HCT116 (cell line): Measurements from ENCODE around the gene YIPF1.
A peak's percentile ranks its signal among the peaks of the same experiment; 100 is the strongest.

ENCODE experiments used
- ELF1 ChIP-seq: IDR thresholded peaks from 2 replicates; pipeline ENCODE4 v1.6.1; 2012; ENCODE audit warnings: low read depth, borderline replicate concordance
- EZH2 ChIP-seq: fragments of 200-600 bp; sonication (generic); IDR thresholded peaks from 2 replicates; pipeline ENCODE4 v1.6.1; 2017; ENCODE audit warnings: antibody characterized with exemption, mixed run types
- EZH2phosphoT487 ChIP-seq: fragments of 200-600 bp; IDR thresholded peaks from 2 replicates; pipeline ENCODE4 v1.6.1; 2018; ENCODE audit warnings: antibody characterized with exemption, borderline replicate concordance
- MAX ChIP-seq: IDR thresholded peaks from 2 replicates; pipeline ENCODE4 v1.6.1; 2012
- POLR2A ChIP-seq: IDR thresholded peaks from 2 replicates; pipeline ENCODE4 v1.7.0; 2011; ENCODE audit warnings: borderline replicate concordance; ENCODE audit not compliant: insufficient read depth, insufficient read length; ENCODE audit errors: extremely low read depth
- POLR2AphosphoS5 ChIP-seq: IDR thresholded peaks from 2 replicates; pipeline ENCODE4 v1.6.1; 2011; ENCODE audit warnings: mild to moderate bottlenecking, low read depth, low read length, moderate library complexity
- RAD21 ChIP-seq: IDR thresholded peaks from 2 replicates; pipeline ENCODE4 v1.6.1; 2012; ENCODE audit warnings: low read depth, mild to moderate bottlenecking
- SP1 ChIP-seq: IDR thresholded peaks from 2 replicates; pipeline ENCODE4 v1.6.1; 2012; ENCODE audit warnings: low read depth
- SRF ChIP-seq: IDR thresholded peaks from 2 replicates; pipeline ENCODE4 v1.6.1; 2012; ENCODE audit warnings: low read depth
- YY1 ChIP-seq: IDR thresholded peaks from 2 replicates; pipeline ENCODE4 v1.6.1; 2011; ENCODE audit warnings: low read length, low read depth, moderate library complexity, mild to moderate bottlenecking; ENCODE audit not compliant: insufficient replicate concordance; ENCODE audit errors: extremely low read depth
- ZBTB33 ChIP-seq: IDR thresholded peaks from 2 replicates; pipeline ENCODE4 v1.6.1; 2011; ENCODE audit warnings: mild to moderate bottlenecking, low read length, moderate library complexity; ENCODE audit not compliant: insufficient replicate concordance; ENCODE audit errors: extremely low read depth
- ZNF274 ChIP-seq: fragments of 200-500 bp; sonication (Bioruptor generic); IDR thresholded peaks from 2 replicates; pipeline ENCODE4 v1.6.1; 2014; ENCODE audit warnings: mild to moderate bottlenecking, low read depth, low read length, inconsistent platforms
- TF ChIP-seq, protein P1 (sequence below), 3 experiments: fragments of 200-600 bp in 1 of 3; sonication (generic) in 1 of 3; IDR thresholded peaks in 2 of 3; conservative IDR thresholded peaks in 1 of 3; 2 replicates each; pipeline ENCODE4 v1.5.1; 2012 to 2017; ENCODE audit warnings: low read depth in 2 of 3, low read length in 2 of 3, antibody characterized with exemption in 1 of 3, borderline replicate concordance in 1 of 3, control low read depth in 1 of 3, mild to moderate bottlenecking in 1 of 3, mixed read lengths in 1 of 3, mixed run types in 1 of 3, moderate library complexity in 1 of 3; ENCODE audit not compliant: insufficient read depth in 1 of 3

DNA sequence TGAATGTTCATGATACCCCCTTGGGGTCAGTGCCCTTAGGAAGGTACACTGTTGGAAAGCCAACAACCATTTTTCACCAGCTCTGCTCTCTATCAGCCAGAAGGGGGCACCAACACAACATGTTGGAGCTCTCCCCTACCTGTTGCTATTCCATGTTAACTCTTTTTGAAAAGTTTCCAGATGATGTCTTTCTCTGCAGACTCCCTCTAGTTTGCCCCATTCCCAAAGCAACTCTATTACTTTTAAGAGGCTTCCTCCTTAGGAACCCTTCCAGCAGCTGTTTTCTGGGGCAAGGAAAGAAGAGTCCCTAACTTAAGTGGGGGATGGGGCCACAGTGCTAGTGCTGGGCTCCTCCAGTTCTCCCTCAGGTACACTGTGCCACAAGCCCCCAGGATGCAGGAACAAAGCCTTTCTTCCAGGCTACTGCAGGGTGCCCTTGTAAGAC is 28.6 kb downstream of the YIPF1 start:
- TF ChIP-seq, protein P1, sequence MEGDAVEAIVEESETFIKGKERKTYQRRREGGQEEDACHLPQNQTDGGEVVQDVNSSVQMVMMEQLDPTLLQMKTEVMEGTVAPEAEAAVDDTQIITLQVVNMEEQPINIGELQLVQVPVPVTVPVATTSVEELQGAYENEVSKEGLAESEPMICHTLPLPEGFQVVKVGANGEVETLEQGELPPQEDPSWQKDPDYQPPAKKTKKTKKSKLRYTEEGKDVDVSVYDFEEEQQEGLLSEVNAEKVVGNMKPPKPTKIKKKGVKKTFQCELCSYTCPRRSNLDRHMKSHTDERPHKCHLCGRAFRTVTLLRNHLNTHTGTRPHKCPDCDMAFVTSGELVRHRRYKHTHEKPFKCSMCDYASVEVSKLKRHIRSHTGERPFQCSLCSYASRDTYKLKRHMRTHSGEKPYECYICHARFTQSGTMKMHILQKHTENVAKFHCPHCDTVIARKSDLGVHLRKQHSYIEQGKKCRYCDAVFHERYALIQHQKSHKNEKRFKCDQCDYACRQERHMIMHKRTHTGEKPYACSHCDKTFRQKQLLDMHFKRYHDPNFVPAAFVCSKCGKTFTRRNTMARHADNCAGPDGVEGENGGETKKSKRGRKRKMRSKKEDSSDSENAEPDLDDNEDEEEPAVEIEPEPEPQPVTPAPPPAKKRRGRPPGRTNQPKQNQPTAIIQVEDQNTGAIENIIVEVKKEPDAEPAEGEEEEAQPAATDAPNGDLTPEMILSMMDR (IDR thresholded peaks at IDR 0.05 in 2 of 3, conservative IDR thresholded peaks at IDR 0.05 in 1 of 3; ENCODE audit: borderline replicate concordance in 1 of 3, insufficient read depth in 1 of 3, low read depth in 2 of 3, low read length in 2 of 3) = peak; percentile 75 to 91 (median 84)
- TF ChIP-seq POLR2AphosphoS5 (no peak), POLR2A (no peak), RAD21 (peak; percentile 93), SP1 (no peak), EZH2 (no peak), ZNF274 (no peak), SRF (no peak), EZH2phosphoT487 (no peak), YY1 (no peak), MAX (no peak), ELF1 (no peak), ZBTB33 (no peak)
